ENCODE measurements around the gene RTL10. TPM values are rescaled to one million over a fixed set of nuclear protein-coding genes. Genes with fewer than 3 reads are reported as not detected.
A peak's percentile ranks its signal among the peaks of the same experiment; 100 is the strongest.

RTL10 gene
- total and polyA plus RNA-seq, 2 of the 4 experiments (the other 2 are of a cell fraction) = 8.6 to 12.1 TPM

DNA sequence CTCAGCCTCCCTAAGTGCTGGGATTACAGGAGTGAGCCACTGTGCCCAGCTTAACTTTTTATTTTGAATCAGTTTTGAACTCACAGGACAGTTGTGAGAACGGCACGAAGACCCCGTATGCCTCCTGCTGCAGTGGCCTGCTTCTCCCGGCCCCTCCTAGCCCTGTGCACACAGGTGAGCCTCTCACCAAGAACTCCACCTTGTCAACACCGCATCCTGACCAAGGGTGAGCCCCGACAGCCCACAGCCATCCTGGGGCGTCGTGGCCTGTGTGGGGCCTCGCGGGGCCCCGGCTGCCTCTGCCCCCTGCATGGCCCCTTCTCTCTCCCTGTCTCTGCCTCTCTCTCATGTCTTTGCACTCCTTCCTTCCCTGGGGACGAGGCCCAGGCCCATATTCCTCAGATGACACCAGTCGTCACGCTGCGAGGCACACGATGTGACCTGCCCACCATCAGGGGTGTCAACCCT, 38.8 kb downstream of the RTL10 start:
- Histone ChIP-seq H2BK15ac (ENCODE audit: low read depth, low read length) (no peak overlapping the region), H3K4me1 (ENCODE audit: control insufficient read depth, insufficient read depth, low read length) (peaks cover 4% of the 10 kb centered on the region; the same call in 1 of the 2 replicates), H3K9me3 (ENCODE audit: control insufficient read depth, insufficient read depth, low read length) (no peaks in the 10 kb centered on the region), H4K5ac (ENCODE audit: low read depth, low read length) (no peak overlapping the region), H2BK20ac (ENCODE audit: low read depth, low read length) (no peak overlapping the region), H2BK120ac (ENCODE audit: low read depth, low read length) (no peak overlapping the region), H4K8ac (ENCODE audit: low read depth in 2 of 2, low read length in 2 of 2) (no peak overlapping the region), H3K27me3 (ENCODE audit: control insufficient read depth, insufficient read depth, low read length) (no peaks in the 10 kb centered on the region), H4K91ac (ENCODE audit: insufficient read depth, low read depth, low read length) (no peak overlapping the region), H3K4me3 (ENCODE audit: insufficient read depth, low read depth, low read length) (no peak overlapping the region), H3K36me3 (ENCODE audit: control insufficient read depth, insufficient read depth, low read length) (no peaks in the 10 kb centered on the region), H3K27ac (ENCODE audit: insufficient read depth, low read length) (no peak overlapping the region), H3K18ac (ENCODE audit: low read depth, low read length) (no peak overlapping the region), H3K9me1 (ENCODE audit: insufficient read depth, low read length) (peaks cover 7% of the 10 kb centered on the region; the same call in 1 of the 2 replicates), H3K14ac (replicated peaks; ENCODE audit: low read depth, low read length) (no peak overlapping the region), H3K79me1 (ENCODE audit: low read depth in 1 of 2, low read length in 2 of 2) (no peaks in the 10 kb centered on the region), H2AFZ (replicated peaks; ENCODE audit: low read length, poor library complexity) (no peak overlapping the region), H2AK9ac (replicated peaks; ENCODE audit: low read depth, low read length, poor library complexity) (peak overlapping the region; percentile 77), H3K23ac (ENCODE audit: low read depth, low read length) (no peak overlapping the region), H2AK5ac (ENCODE audit: low read depth, low read length) (no peak overlapping the region), H3K56ac (ENCODE audit: extremely low read depth, insufficient read depth, low read length) (no peak overlapping the region), H2BK5ac (ENCODE audit: low read depth, low read length, poor library complexity, severe bottlenecking) (no peak overlapping the region), H3K9ac (ENCODE audit: low read depth, low read length) (no peak overlapping the region), H4K20me1 (ENCODE audit: insufficient read depth, low read length) (0 out of 2 replicates have a peak, but pooled peaks cover 5% of the 10 kb centered on the region), H3K4me2 (ENCODE audit: low read depth, low read length) (no peak overlapping the region), H3K4ac (ENCODE audit: low read depth, low read length) (no peak overlapping the region)
- CTCF ChIA-PET = no interaction called here
- intact Hi-C loops (cut with micrococcal nuclease) = no loop called here
- TF ChIP-seq POLR2A (IDR thresholded peaks at IDR 0.05; ENCODE audit: low read depth, low read length) (no peak), BHLHE40 (IDR thresholded peaks at IDR 0.05; ENCODE audit: low read depth, low read length) (no peak), CHD1 (IDR thresholded peaks at IDR 0.05; ENCODE audit: low read depth, low read length) (no peak), FOS (IDR thresholded peaks at IDR 0.05; ENCODE audit: low read depth, low read length) (no peak), MAFK (IDR thresholded peaks at IDR 0.05; ENCODE audit: low read depth, low read length) (no peak), RFX5 (IDR thresholded peaks at IDR 0.05; ENCODE audit: low read depth, low read length) (no peak), RAD21 (IDR thresholded peaks at IDR 0.05; ENCODE audit: low read length) (no peak)
- TF ChIP-seq, protein P1, sequence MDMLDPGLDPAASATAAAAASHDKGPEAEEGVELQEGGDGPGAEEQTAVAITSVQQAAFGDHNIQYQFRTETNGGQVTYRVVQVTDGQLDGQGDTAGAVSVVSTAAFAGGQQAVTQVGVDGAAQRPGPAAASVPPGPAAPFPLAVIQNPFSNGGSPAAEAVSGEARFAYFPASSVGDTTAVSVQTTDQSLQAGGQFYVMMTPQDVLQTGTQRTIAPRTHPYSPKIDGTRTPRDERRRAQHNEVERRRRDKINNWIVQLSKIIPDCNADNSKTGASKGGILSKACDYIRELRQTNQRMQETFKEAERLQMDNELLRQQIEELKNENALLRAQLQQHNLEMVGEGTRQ (IDR thresholded peaks at IDR 0.05; ENCODE audit: low read depth, low read length) = no peak
- TF ChIP-seq, protein P2, sequence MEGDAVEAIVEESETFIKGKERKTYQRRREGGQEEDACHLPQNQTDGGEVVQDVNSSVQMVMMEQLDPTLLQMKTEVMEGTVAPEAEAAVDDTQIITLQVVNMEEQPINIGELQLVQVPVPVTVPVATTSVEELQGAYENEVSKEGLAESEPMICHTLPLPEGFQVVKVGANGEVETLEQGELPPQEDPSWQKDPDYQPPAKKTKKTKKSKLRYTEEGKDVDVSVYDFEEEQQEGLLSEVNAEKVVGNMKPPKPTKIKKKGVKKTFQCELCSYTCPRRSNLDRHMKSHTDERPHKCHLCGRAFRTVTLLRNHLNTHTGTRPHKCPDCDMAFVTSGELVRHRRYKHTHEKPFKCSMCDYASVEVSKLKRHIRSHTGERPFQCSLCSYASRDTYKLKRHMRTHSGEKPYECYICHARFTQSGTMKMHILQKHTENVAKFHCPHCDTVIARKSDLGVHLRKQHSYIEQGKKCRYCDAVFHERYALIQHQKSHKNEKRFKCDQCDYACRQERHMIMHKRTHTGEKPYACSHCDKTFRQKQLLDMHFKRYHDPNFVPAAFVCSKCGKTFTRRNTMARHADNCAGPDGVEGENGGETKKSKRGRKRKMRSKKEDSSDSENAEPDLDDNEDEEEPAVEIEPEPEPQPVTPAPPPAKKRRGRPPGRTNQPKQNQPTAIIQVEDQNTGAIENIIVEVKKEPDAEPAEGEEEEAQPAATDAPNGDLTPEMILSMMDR (conservative IDR thresholded peaks at IDR 0.05; ENCODE audit: low read depth, low read length) = no peak
- no peak for ATAC-seq (ENCODE audit: low read depth)
- WGBS, 2 experiments (ENCODE audit: extremely low coverage in 2 of 2, insufficient read length in 1 of 2) = 69% methylated on average over 15 of the region's 16 CpGs; no CpG with 5 or more reads in 1 of the 2 experiments
- DNase-seq = no peak
- POLR2A ChIA-PET (ENCODE audit: unreplicated experiment) = no interaction called here
- BruUV-seq (replicated peaks) = no TSS peak
- in situ Hi-C loops (cut with MboI; ENCODE audit: low sequenced_read_pairs) = no loop called here
- dilution Hi-C loops (cut with HindIII; ENCODE audit: low sequenced_read_pairs, unreplicated experiment) = no loop called here
